ENCODE data around the gene VTI1A. TPM values are rescaled to one million over a fixed set of nuclear protein-coding genes. Genes with fewer than 3 reads are reported as not detected.

VTI1A gene
- total RNA-seq, 1 donor from 2014 or later = 33.3 TPM

- DNase-seq (ENCODE audit: low read depth) (no peak), FAIRE-seq (no peak)
- no peaks in the 10 kb centered on the region for H3K9me3 Mint-ChIP-seq (ENCODE audit: unreplicated experiment)
- H4K20me1 ChIP-seq (ENCODE audit: insufficient read depth, low read length) = no peaks in the 10 kb centered on the region
- no peak for TF ChIP-seq EZH2 (IDR thresholded peaks at IDR 0.05; ENCODE audit: insufficient read depth, low read length)
- TF ChIP-seq CTCF (IDR thresholded peaks at IDR 0.05; ENCODE audit: insufficient read depth, low read depth, low read length) = no peak
- no peaks in the 10 kb centered on the region for H3K27me3 ChIP-seq (ENCODE audit: insufficient read depth, low read length)
- peaks cover 7% of the 10 kb centered on the region for H3K36me3 Mint-ChIP-seq (ENCODE audit: low read depth, unreplicated experiment)
- no peak overlapping the region for H3K9ac ChIP-seq (ENCODE audit: low read length)
- H3K4me3 Mint-ChIP-seq (ENCODE audit: unreplicated experiment) = no peak overlapping the region
- H3K4me1 ChIP-seq (ENCODE audit: insufficient read depth, low read length) = peaks cover 3% of the 10 kb centered on the region
- H3K27me3 Mint-ChIP-seq (ENCODE audit: low read depth, unreplicated experiment) = no peaks in the 10 kb centered on the region
- no peak overlapping the region for H3K4me3 ChIP-seq (ENCODE audit: insufficient read depth, low read depth, low read length)
- peak overlapping the region; percentile 32 for H3K4me2 ChIP-seq (ENCODE audit: low read length)
- H2AFZ ChIP-seq (ENCODE audit: low read depth, low read length) = no peak overlapping the region
- no peak overlapping the region for H3K27ac ChIP-seq (ENCODE audit: low read depth, low read length)
- H3K4me1 Mint-ChIP-seq (ENCODE audit: low read depth, unreplicated experiment) = peaks cover 26% of the 10 kb centered on the region
- H3K27ac Mint-ChIP-seq (ENCODE audit: unreplicated experiment) = no peak overlapping the region
- H3K9me3 ChIP-seq (ENCODE audit: insufficient read depth, low read depth, low read length) = no peaks in the 10 kb centered on the region
- H3K36me3 ChIP-seq (ENCODE audit: insufficient read depth, low read length) = no peaks in the 10 kb centered on the region
- H3K79me2 ChIP-seq (ENCODE audit: insufficient read depth, low read length) = no peaks in the 10 kb centered on the region
Measured at GRCh38 chr10:112779025-112779770, 332.2 kb downstream of the VTI1A start.

- Mint-ChIP-seq H3K4me3 (ENCODE audit: unreplicated experiment) (no peak overlapping the region), H3K27me3 (ENCODE audit: low read depth, unreplicated experiment) (no peaks in the 10 kb centered on the region), H3K9me3 (ENCODE audit: unreplicated experiment) (no peaks in the 10 kb centered on the region), H3K4me1 (ENCODE audit: low read depth, unreplicated experiment) (peaks cover 13% of the 10 kb centered on the region), H3K27ac (ENCODE audit: unreplicated experiment) (no peak overlapping the region), H3K36me3 (ENCODE audit: low read depth, unreplicated experiment) (peaks cover 7% of the 10 kb centered on the region)
- peaks cover 3% of the 10 kb centered on the region for H3K4me1 ChIP-seq (ENCODE audit: insufficient read depth, low read length)
- H3K27me3 ChIP-seq (ENCODE audit: insufficient read depth, low read length) = no peaks in the 10 kb centered on the region
- no peak for DNase-seq (ENCODE audit: low read depth)
- no peak overlapping the region for H3K4me2 ChIP-seq (ENCODE audit: low read length)
- FAIRE-seq = no peak
- no peaks in the 10 kb centered on the region for H3K9me3 ChIP-seq (ENCODE audit: insufficient read depth, low read depth, low read length)
- no peaks in the 10 kb centered on the region for H3K36me3 ChIP-seq (ENCODE audit: insufficient read depth, low read length)
- no peak overlapping the region for H2AFZ ChIP-seq (ENCODE audit: low read depth, low read length)
- no peak overlapping the region for H3K27ac ChIP-seq (ENCODE audit: low read depth, low read length)
- no peaks in the 10 kb centered on the region for H4K20me1 ChIP-seq (ENCODE audit: insufficient read depth, low read length)
- H3K9ac ChIP-seq (ENCODE audit: low read length) = no peak overlapping the region
- H3K4me3 ChIP-seq (ENCODE audit: insufficient read depth, low read depth, low read length) = no peak overlapping the region
- TF ChIP-seq CTCF (IDR thresholded peaks at IDR 0.05; ENCODE audit: insufficient read depth, low read depth, low read length) (no peak), EZH2 (IDR thresholded peaks at IDR 0.05; ENCODE audit: insufficient read depth, low read length) (no peak)
- no peaks in the 10 kb centered on the region for H3K79me2 ChIP-seq (ENCODE audit: insufficient read depth, low read length)
Measured at GRCh38 chr10:112782200-112782907, 335.3 kb downstream of the VTI1A start.

Measured in astrocyte (in vitro differentiated cells and primary cell).